GM21529 (cell line): ENCODE results near the gene FEN1.

Experiments
- ATAC-seq: cut with Tn5 transposase; IDR thresholded peaks from one replicate; pipeline ENCODE4 v1.9.1; 2021; ENCODE audit not compliant: unreplicated experiment

Gene FEN1

DNA sequence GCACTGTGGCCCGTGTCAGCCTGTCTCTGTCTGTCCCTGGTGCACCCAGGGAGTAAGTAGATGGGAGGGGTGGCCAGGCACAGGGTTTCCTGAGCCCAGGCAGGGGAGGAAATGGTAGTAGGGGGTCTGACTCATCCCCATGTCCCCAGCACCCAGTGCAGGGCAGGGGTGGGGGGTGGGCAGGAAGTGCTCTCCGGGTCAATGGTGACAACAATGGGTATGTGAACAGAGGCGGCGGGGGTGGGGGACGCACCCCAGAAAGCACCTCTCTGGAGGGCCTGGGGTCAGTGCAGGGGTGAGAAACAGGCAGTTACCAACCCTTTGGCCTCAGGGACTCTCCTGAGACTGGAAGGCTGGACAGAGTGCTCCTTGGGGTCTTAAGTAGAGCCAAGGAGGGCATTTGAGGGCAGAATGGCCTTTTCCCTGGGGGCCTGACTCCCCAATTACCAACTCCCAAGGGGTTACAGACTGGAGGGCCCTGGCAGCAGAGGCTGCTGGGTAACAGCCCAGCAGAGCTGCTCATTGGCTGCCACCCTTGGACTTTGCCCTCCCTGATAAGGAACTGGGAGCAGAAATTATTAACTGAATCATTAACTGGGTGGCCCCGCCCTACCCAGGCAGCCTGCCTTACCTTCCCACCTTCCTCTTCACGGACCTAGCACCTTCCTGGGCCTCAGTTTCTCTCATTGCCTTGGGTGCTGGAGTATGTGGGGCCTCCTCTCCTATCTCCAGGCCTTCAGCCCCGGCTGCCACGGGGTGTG lies 36.1 kb upstream of the FEN1 start:
- ATAC-seq: peak; percentile 41

DNA sequence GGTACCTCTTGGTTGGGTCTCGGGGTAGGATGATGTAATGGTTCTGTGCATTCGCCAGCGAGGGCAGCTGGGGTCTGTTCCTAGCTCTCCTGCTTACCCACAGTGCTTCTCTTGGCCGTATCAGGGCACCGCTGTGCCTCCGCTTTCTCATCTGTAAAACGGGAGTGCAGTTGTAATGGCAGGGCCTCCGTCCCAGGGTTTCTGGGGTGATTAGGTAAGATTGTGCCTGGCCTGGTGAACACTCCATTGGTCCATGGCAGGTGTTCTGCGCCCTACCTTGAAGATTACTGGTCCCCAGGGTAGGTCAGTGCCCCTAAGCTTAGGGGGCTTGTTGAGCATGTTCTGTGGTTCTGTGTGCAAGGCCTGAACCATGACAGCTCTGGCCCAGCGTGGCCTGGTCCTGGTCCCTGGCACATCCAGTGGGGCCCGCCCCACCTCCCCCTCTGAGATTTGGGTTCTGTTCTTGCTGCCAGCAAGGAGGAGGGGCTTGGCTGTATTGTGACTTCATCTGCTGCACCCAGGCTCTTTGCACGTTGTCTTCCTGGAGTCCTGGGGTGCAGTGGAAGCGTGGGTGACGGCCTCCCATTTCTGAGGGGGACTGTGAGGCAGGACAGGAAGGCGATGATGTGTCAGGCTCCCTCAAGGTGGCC lies 35.4 kb upstream of the FEN1 start:
- ATAC-seq: no peak

DNA sequence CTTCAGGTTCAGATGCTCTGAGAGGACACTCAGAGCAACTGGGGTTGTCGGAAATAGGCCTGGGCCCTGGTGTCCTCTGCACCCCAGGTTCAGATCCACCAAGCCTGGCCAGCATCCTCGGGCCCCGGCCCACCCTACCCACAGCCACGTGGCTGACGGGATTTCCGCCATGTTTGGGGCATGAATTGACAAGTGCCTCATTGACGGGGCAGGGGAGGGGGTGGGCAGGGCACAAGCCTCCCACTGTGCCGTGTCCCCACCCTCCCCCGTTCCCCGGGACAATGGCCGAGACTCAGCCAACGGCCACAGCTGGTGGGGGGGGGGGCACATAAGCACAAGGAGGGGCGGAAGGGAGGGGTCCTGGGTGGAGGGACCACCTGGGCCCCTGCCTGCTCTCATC lies 31.8 kb upstream of the FEN1 start:
- ATAC-seq: no peak

DNA sequence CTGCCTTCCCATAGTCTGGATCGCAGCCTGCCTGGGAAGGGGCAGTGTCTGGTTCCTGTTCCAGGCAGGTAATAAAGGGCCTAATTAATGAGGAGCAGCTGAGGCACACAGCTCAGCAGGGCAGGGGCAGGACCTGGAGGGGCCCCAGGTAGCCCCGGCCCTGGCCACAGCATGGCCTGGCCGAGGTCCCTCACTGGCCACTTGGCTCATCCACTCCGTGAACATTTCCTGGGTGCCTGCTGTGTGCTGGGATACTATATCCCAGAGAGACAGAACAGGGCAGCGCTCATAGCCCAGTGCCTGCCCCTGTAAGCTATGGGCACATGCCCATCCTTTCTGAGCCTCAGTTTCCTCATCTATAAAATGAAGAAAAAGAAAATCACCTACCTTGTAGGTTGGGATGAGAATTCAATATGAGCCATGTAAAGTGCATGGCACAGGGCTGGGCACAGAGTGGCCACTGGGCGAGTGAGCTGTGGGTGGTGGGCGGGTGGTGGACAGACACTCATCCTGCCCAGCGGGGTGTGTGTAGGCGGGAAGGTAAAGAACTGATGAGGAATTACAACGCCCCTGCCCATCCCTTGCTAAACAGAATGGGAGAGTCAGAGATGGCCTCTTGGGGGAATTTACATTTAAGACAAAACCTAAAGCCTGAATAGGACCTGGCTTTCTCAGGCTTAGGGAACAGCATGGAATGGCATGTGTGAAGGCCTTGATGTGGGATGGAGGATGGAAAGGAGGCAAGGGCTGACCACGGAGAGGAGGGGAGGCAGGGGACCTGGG lies 31.1 kb upstream of the FEN1 start:
- no peak for ATAC-seq

DNA sequence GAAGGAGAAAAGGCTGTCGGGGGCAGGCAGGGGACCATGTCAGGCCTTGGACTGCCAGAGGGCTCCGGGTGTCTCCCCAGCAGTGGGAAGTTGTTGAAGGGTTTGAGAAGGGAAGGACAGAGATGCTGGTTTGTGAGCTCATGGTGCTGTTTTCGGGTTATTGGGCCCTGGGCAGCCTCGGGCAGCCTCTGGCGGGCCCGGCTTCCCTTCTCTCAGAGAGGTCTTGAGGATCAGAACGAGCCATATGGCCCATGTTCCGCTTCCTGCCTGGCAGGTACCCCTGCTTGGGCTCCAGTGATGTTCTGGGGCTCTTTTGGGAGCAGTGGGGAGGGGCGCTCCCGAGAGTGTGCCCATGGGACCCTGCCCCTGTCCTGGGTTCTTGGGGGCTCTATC lies 30.5 kb upstream of the FEN1 start:
- ATAC-seq: no peak

DNA sequence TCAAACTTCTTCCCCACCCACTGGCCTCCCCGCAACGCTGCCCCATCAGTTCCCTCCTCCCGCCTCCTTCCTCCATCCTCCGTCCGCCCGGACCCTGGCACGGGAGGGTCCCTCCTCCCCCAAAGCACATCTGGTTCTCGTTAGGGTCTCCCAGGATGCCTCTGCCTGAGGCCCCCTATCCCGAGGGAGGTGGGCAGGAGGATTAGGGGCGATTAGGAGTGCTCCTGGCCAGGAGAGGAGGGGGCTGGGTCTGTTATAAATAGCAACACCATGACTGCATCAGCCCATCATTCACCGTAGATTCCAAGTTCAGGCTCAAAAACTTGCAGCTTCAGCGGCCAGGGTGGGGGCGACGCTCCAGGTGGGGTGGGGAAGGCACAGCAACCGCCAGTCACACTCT lies 29.9 kb upstream of the FEN1 start:
- no peak for ATAC-seq

- ATAC-seq: no peak
Measured at GRCh38 chr11:61763930-61764605, 28.6 kb upstream of the FEN1 start.

GRCh38 chr11:61764606-61765260 lies 28.0 kb upstream of the FEN1 start:
- no peak for ATAC-seq

DNA sequence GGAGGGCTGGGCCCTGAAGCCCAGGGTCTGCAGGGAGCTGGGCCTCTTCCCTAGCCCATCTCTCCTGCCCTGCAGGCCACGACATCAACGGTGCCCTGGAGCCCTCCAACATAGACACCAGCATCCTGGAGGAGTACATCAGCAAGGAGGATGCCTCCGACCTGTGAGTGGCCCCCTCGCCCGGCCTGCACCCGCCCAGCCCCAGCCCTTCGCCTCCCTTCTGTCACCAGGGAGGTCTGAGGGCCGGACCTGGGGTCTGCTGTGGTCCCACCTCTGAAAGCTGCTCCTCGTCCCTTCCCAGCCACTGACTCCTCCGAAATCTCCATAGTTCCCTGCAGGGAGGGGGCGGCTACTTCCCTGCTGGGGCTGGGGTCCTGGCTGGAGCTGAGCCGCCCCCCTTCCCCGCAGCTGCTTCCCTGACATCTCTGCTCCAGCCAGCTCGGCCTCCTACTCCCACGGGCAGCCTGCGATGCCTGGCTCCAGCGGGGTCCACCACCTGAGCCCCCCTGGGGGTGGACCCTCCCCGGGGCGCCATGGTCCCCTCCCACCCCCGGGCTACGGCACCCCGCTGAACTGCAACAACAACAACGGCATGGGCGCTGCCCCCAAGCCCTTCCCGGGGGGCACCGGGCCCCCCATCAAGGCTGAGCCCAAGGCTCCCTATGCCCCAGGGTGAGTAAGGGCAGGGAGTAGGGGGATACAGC lies 27.0 kb upstream of the FEN1 start:
- ATAC-seq: no peak

DNA sequence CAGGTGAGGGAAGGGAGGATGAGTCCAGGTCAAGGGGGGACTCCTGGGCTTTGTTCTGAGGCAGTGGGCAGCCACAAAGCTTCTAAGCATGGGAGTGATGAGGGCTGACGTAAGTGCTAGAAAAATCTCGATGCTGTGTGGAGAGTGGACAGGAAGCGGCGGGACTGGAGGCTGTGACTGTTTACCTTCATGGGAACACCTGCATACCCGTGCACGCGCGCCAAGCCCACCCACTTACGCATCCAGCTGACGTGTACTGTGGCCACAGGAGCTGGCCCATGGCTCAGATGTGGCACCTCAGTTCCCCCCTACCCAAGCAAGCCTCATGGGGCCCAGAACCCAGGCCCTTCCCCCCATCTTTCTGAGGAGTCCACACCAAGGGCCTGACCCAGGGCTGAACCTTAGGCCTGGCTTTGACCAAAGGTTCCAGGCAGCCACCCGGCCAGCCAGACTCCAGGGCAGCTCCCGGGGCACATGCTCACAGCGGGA lies 26.3 kb upstream of the FEN1 start:
- no peak for ATAC-seq

DNA sequence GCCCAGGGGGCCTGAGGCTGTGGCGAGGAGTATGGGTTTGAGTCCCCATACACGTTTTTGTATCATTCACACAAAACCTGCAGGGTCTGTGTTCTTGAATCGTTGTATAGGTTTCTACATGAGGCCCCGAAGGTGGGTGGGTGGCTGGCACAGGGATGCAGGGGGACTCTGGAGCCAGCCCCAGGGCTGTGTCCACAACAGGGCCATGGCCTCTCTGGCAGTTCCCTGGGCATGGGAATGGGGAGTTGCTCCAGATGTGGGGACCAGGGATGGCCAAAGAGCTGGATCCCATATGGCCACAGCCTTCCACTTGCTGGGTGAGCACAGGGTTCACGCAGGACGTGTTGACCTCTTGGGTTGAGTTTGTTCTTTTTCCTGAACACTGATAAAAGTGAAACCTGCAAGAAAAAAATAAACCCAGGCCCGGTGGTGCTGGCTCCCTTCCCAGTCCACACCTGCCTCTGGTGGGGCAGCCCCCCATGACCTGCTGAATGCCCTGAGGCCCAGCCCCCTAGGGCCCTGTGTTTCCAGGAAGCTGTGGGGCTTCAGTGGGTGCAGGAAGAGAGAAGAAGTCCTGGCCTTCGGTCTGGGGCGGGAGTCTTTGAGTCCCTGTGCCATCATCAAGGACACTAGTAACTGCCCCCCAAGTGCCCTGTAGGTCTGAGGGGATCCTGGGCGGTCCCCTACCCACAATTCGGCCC lies 24.2 kb upstream of the FEN1 start:
- no peak for ATAC-seq

- no peak for ATAC-seq
Measured at GRCh38 chr11:61769169-61769920, 23.4 kb upstream of the FEN1 start.

GRCh38 chr11:61769946-61770683 lies 22.6 kb upstream of the FEN1 start:
- no peak for ATAC-seq

DNA sequence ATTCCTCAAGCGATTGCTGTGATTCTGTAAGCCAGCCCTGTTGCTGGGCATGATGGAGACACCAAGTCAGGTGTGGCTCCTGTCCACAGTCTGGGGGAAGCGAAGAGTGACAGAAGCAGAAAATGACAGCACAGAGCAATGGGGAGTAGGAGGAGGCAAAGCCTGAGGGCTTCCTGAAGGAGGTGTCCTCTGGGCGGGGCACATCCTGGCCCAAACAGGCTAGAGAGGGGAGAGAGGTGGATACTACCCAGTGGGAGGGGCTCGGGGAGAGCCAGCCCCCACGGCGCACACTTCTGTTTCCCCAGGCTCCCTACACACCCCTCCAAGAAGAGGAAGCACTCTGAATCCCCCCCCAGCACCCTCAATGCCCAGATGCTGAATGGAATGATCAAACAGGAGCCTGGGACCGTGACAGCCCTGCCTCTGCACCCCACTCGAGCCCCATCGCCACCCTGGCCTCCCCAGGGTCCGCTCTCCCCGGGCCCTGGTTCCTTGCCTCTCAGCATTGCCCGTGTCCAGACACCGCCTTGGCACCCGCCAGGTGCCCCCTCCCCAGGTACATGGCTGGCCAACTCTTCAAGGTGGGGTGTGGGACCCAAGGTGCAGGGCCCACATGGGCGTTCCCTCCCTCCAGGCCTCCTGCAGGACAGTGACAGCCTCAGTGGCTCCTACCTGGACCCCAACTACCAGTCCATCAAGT lies 21.4 kb upstream of the FEN1 start:
- no peak for ATAC-seq

DNA sequence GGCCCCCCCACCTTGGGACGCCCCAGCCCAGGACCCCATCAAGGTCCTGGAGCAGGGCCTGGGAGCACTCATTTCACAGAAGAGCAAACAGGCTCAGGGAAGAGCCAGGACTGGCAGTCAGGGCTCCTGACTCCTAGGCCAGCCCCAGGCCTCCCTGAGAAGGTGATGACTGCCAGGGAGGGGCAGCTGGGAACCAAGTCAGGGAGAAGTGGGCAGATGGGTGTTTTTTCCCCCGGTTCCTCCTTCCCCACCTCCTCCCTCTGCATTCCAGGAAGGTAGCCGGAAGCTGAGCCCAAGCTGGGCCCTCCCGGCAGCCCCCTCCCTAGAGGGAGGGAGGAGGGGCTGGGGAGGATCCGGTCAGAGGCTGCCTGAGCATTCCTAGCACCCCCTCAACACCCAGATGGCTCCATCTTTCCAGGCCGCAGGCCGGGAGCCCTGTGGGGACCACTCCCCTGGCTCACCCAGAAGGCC lies 20.7 kb upstream of the FEN1 start:
- ATAC-seq: no peak

DNA sequence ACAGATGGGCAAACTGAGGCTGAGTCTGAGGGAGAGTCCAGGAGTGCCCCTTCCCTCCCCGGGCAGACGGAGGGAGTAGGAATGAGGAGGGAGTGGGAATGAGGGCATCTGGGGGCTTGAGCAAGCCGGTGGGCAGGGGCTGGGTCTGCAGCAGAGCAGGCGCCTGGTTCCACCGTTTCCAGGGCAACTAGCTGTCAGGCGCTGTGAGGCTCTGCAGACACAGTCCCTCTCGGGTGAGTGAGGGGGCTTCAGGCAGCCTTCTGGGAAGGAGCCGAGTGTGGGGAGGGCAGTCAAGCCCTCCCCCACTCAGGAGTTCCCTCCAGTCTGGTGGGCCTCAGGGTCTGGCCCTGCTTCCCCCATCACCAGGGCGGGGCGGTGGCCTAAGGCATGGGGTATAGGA lies 19.4 kb upstream of the FEN1 start:
- no peak for ATAC-seq

DNA sequence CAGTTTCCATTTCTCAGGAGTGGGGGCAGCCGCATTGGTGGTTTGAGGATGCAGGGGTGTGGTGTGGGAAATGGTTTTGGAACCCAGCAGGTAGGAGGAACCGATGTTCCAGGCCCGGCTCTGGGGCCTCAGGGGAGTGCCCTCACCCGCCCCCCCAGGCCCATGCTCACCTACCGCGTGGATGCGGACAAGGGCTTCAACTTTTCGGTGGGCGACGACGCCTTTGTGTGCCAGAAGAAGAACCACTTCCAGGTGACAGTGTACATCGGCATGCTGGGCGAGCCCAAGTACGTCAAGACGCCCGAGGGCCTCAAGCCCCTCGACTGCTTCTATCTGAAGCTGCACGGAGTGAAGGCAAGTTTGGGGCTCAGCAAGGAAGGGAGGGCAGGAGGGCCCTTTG lies 18.9 kb upstream of the FEN1 start:
- ATAC-seq: no peak
